Measurements from ENCODE around the gene TRABD2A. TPM values are rescaled to one million over a fixed set of nuclear protein-coding genes. Genes with fewer than 3 reads are reported as not detected.

TRABD2A gene
- polyA plus RNA-seq, result 0.44 to 0.86 TPM (median 0.54 TPM) in 3 replicates
- 0.25 TPM for polyA plus RNA-seq (2011; ENCODE audit: low read depth)
- polyA plus RNA-seq (2011; cell fraction: cytosol; rRNA removed), result 0.83 and 0.89 TPM in 2 replicates
- 1.0 and 1.1 TPM in 2 replicates for polyA plus RNA-seq (2011; cell fraction: nucleus; rRNA removed)
- 0.34 and 0.57 TPM in 2 replicates for polyA plus RNA-seq (2012; ENCODE audit: low replicate concordance)
- 0.16 to 1.2 TPM in 2 of 3 replicates, not detected in the other for polyA minus RNA-seq
- polyA minus RNA-seq (2011; cell fraction: cytosol; rRNA and poly(A)+ RNA removed), result 2.1 TPM
- 0.42 and 1.8 TPM in 2 replicates for polyA minus RNA-seq (2011; cell fraction: nucleus; rRNA and poly(A)+ RNA removed)

GRCh38 chr2:84880645-84881521 is at the start of gene TRABD2A:
Gene TRABD2A, minus strand, starts transcription at chr2:84881084. Its CDS starts 45 bp downstream, at chr2:84881039.
- no peak for DNase-seq (ENCODE audit: low read depth, low spot score)

GRCh38 chr2:84927275-84927627 is 46.4 kb upstream of the TRABD2A start:
- H2AFZ ChIP-seq (ENCODE audit: control insufficient read depth, low read length), result no peak overlapping the region
- no peak for DNase-seq (ENCODE audit: low read depth, low spot score)

More at GRCh38 chr2:84880645-84881521, at the start of gene TRABD2A:
- dilution Hi-C loops (cut with MboI; ENCODE audit: extremely low pct_ligation_motif_present, low sequenced_read_pairs), result no loop called here
- peak within 1 kb of the TSS; percentile 23 for H3K9ac ChIP-seq (ENCODE audit: control insufficient read depth, extremely low read depth, insufficient read depth, low read length)
- no peak within 1 kb of the TSS for H3K27ac ChIP-seq (ENCODE audit: control insufficient read depth, insufficient read depth, low read length)
- no peaks in the 10 kb centered on the region for H3K79me2 ChIP-seq (ENCODE audit: control insufficient read depth, insufficient read depth, low read length)
- H3K9me1 ChIP-seq (ENCODE audit: control insufficient read depth, extremely low read depth, insufficient read depth, low read length), result no peaks in the 10 kb centered on the region
- TF ChIP-seq EZH2 (IDR thresholded peaks at IDR 0.05; ENCODE audit: low read length) (peak; percentile 93), CTCF (optimal IDR thresholded peaks at IDR 0.05 in 1 of 3, IDR thresholded peaks at IDR 0.05 in 1 of 3, conservative IDR thresholded peaks at IDR 0.05 in 1 of 3; ENCODE audit: extremely low read depth in 1 of 3, insufficient read depth in 2 of 3, low read length in 3 of 3) (no peak)
- H3K4me1 ChIP-seq (ENCODE audit: control insufficient read depth, extremely low read depth, insufficient read depth, low read length), result peaks cover 12% of the 10 kb centered on the region
- H3K27me3 ChIP-seq (ENCODE audit: control insufficient read depth, extremely low read depth, insufficient read depth, low read length), result peaks cover 47% of the 10 kb centered on the region
- peak within 1 kb of the TSS; percentile 84 for H2AFZ ChIP-seq (ENCODE audit: control insufficient read depth, low read length)
- no peaks in the 10 kb centered on the region for H4K20me1 ChIP-seq (ENCODE audit: control insufficient read depth, extremely low read depth, insufficient read depth, low read length)
- peak within 1 kb of the TSS; percentile 98 for H3K4me2 ChIP-seq (ENCODE audit: control insufficient read depth, extremely low read depth, insufficient read depth, low read depth, low read length)
- H3K4me3 ChIP-seq (ENCODE audit: control insufficient read depth in 2 of 3, extremely low read depth in 1 of 3, insufficient read depth in 2 of 3, low read depth in 1 of 3, low read length in 3 of 3), result peak within 1 kb of the TSS; percentile 35 to 71 (median 68)
- no peaks in the 10 kb centered on the region for H3K36me3 ChIP-seq (ENCODE audit: control insufficient read depth in 2 of 2, extremely low read depth in 1 of 2, insufficient read depth in 2 of 2, low read length in 2 of 2)
- FAIRE-seq, result no peak
- no peaks in the 10 kb centered on the region for H3K9me3 ChIP-seq (ENCODE audit: control insufficient read depth, low read depth, low read length)

More at GRCh38 chr2:84927275-84927627, 46.4 kb upstream of the TRABD2A start:
- H3K4me3 ChIP-seq (ENCODE audit: control insufficient read depth in 2 of 3, extremely low read depth in 1 of 3, insufficient read depth in 2 of 3, low read depth in 1 of 3, low read length in 3 of 3), result peak overlapping the region; percentile 40 to 68 (median 65)
- no peak overlapping the region for H3K27ac ChIP-seq (ENCODE audit: control insufficient read depth, insufficient read depth, low read length)
- H4K20me1 ChIP-seq (ENCODE audit: control insufficient read depth, extremely low read depth, insufficient read depth, low read length), result no peaks in the 10 kb centered on the region
- no peak overlapping the region for H3K9ac ChIP-seq (ENCODE audit: control insufficient read depth, extremely low read depth, insufficient read depth, low read length)
- no peak for FAIRE-seq
- no peaks in the 10 kb centered on the region for H3K79me2 ChIP-seq (ENCODE audit: control insufficient read depth, insufficient read depth, low read length)
- no peaks in the 10 kb centered on the region for H3K9me3 ChIP-seq (ENCODE audit: control insufficient read depth, low read depth, low read length)
- TF ChIP-seq CTCF (optimal IDR thresholded peaks at IDR 0.05 in 1 of 3, IDR thresholded peaks at IDR 0.05 in 1 of 3, conservative IDR thresholded peaks at IDR 0.05 in 1 of 3; ENCODE audit: extremely low read depth in 1 of 3, insufficient read depth in 2 of 3, low read length in 3 of 3) (no peak), EZH2 (IDR thresholded peaks at IDR 0.05; ENCODE audit: low read length) (no peak)
- H3K4me1 ChIP-seq (ENCODE audit: control insufficient read depth, extremely low read depth, insufficient read depth, low read length), result peaks cover 34% of the 10 kb centered on the region
- dilution Hi-C loops (cut with MboI; ENCODE audit: extremely low pct_ligation_motif_present, low sequenced_read_pairs), result no loop called here
- no peaks in the 10 kb centered on the region for H3K27me3 ChIP-seq (ENCODE audit: control insufficient read depth, extremely low read depth, insufficient read depth, low read length)
- H3K36me3 ChIP-seq (ENCODE audit: control insufficient read depth in 2 of 2, extremely low read depth in 1 of 2, insufficient read depth in 2 of 2, low read length in 2 of 2), result no peaks in the 10 kb centered on the region
- H3K4me2 ChIP-seq (ENCODE audit: control insufficient read depth, extremely low read depth, insufficient read depth, low read depth, low read length), result peak overlapping the region; percentile 90
- H3K9me1 ChIP-seq (ENCODE audit: control insufficient read depth, extremely low read depth, insufficient read depth, low read length), result no peaks in the 10 kb centered on the region

Data from keratinocyte (primary cell).